GM12873 (cell line): ENCODE data around the gene FANCC.

Experiments used
- TF ChIP-seq, protein P1 (sequence below): IDR thresholded peaks from 2 replicates; pipeline ENCODE4 v1.5.1; 2012; ENCODE audit warnings: low read depth, mild to moderate bottlenecking, moderate library complexity, low read length, control low read depth; ENCODE audit not compliant: insufficient read depth; ENCODE audit errors: missing control alignments

FANCC gene

DNA sequence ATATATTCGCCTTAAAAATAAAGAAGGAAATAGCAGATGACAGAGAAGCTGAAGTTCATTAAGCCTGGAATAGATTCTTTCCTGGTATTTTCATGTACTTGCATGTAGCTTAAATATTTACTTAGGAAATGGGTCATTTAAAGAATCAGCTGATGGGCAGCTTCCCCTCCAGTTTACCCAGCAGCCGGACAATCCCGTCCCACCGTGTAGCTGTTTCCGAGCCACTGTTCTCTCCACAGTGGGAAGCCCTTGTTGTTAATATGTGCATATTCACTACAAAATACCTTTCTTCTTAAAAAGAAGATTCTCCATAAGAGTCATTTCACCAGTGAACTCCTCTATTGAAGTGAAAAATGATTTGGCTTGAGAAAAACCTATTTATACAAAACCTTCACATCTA is 187.0 kb downstream of the FANCC start:
- TF ChIP-seq, protein P1, sequence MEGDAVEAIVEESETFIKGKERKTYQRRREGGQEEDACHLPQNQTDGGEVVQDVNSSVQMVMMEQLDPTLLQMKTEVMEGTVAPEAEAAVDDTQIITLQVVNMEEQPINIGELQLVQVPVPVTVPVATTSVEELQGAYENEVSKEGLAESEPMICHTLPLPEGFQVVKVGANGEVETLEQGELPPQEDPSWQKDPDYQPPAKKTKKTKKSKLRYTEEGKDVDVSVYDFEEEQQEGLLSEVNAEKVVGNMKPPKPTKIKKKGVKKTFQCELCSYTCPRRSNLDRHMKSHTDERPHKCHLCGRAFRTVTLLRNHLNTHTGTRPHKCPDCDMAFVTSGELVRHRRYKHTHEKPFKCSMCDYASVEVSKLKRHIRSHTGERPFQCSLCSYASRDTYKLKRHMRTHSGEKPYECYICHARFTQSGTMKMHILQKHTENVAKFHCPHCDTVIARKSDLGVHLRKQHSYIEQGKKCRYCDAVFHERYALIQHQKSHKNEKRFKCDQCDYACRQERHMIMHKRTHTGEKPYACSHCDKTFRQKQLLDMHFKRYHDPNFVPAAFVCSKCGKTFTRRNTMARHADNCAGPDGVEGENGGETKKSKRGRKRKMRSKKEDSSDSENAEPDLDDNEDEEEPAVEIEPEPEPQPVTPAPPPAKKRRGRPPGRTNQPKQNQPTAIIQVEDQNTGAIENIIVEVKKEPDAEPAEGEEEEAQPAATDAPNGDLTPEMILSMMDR, result no peak

DNA sequence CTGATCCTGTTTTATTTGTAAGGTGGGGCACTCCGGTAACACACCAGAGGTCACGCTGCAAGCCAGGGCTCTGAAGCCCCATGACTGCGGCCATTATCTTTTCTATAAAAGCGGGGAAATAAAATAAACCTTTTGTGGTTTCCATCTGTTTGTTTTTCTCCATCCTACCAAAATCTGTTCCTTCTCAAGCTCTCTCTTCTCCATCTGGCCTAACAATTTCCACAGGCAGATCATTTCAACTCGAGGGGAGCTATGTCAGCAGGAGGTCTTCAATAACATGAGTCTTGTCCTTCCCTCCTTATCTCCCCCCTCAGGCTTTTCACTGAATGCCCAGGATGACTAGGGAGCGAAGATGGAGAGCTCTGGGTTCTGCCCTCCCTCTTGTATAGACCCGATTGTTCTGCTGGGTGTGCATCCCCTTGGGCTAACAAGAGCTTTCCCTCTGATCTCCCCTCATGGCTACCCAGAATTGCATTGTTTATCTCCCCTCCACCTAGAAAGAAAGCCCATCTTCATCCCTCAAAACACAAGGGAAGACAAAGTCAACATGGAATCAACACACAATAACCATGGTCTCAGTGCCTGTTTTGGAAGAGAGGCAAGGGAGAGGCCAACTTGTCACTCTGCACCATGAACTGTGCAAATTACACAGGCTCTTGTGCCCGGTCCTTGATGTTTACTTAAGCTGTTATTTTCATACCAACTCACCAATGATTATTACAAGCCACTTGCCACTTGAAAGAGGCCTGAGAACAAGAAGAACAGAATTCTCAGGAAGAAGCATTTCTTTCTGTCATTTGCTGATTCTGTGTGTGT is 187.8 kb downstream of the FANCC start:
- TF ChIP-seq, protein P1, result no peak

DNA sequence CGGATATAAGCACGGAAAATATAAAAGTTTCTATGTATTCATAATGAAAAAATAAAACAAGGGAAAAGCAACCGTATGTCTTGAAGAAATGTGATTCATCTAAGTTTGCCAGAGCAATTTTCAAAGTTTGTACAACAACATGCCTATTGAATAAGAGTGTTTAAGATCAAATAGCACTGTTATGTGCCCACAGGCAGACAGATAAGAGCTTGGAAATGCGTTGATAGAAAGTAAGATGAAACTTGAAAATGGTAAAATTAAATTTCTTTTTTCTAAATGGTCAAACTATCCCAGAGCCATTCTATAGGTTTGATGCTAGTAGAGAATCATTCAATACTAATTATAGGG is 189.4 kb downstream of the FANCC start:
- TF ChIP-seq, protein P1, result no peak

DNA sequence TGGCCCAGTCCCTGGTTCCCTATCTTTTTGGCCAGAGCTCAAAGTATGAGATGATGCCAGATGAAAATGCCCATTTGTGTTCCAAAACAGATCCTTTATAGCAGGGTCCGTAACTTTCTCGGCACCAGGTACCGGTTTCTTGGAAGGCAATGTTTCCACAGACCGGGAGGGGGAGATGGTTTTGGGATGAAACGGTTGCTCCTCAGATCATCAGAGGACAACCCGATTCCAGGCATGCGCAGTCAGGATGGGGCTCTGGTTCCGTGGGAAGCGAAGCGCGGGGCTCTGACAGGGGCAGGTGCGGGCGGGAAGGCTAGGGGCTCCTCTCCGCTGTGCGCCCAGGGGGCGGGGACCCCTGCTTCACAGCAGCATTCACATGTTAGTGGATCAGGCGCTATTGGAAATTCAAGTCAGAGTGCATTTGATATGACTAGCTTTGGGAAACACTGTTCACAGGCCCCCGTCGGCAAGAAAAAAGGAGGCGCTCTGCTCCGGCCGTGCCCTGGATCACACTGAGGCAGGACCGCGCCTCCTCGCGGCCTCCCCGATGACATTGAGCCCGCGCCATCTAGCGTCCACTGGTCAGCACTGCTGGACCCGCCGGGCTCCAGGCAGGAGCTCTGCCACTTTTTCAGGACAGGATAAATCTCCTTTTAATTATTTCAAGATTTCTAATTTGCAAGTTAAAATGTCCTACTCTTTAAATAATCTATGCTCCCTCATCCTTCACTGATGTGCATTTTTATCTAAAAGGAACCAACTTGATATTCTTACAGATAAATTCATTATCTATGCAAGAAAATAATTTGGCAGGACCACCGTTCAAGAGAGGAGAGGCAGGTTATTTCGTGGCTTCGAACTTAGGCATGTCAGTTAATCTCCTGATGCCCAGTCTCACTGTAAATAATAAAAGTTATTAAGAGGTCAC is 190.0 kb downstream of the FANCC start:
- TF ChIP-seq, protein P1, result peak; percentile 88

DNA sequence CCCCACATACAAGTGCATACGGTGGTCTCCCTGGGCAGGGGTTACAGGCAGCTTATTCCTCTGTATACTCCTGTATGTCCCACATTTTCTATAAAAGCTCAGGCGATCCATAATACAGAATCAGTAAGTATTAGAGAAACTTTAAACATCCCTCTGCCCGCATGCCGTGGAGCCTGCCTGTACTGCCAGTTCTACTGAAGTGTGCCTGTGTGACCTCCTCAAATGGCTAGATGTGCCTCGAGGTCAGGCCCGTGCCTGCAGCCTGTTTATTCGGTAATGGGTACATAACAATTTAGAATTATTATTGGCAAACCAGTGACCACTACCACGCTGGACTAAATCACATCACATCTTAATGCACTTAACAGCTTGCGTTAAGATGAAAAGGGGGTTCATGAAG is 190.8 kb downstream of the FANCC start:
- TF ChIP-seq, protein P1, result no peak

DNA sequence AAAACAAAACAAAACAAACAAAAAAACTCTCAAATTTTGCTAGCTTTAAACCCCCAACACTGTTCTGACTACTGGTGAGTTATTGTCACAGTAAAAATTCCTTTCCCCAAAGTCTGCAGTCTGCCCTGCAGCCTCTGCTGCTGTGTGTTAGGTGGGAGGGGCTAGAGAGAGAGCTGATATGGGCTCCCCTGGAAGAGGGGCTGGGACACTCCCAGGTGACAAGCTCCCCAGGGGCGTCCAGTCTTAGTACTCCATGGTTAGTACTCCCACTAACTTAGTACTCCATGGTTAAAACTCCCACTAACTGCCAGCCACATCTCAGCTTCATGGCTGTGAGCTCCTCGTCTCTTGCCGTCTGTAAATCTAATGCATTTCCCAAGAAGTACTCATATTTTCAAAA is 191.9 kb downstream of the FANCC start:
- TF ChIP-seq, protein P1, result no peak
